Amniotic epithelial cell (primary cell): ENCODE measurements around the gene WNT5A.

Experiments
- DNase-seq: peaks from one replicate; pipeline ENCODE4 v3.0.0-alpha.2; 2010; ENCODE audit warnings: low read depth

WNT5A gene

GRCh38 chr3:55505776-55506175 lies 18.7 kb upstream of the WNT5A start:
- DNase-seq: peak; percentile 54

DNA sequence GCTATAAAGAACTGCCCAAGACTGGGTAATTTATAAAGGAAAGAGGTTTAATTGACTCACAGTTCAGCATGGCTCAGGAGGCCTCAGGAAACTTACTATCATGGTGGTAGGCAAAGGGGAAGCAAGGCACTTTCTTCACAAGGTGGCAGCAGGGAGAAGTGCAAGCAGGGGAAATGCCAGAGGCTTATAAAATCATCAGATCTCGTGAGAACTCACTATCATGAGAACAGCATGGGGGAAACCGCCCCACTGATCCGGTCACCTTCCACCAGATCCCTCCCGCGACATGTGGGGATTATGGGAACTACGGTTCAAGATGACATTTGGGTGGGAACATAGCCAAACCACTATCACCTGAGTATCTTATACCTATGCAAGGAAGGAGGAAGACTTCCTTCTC lies 18.0 kb upstream of the WNT5A start:
- DNase-seq: peak; percentile 78

GRCh38 chr3:55501905-55502304 lies 14.8 kb upstream of the WNT5A start:
- peak; percentile 66 for DNase-seq

GRCh38 chr3:55500555-55501330 lies 13.6 kb upstream of the WNT5A start:
- DNase-seq: peak; percentile 93

DNA sequence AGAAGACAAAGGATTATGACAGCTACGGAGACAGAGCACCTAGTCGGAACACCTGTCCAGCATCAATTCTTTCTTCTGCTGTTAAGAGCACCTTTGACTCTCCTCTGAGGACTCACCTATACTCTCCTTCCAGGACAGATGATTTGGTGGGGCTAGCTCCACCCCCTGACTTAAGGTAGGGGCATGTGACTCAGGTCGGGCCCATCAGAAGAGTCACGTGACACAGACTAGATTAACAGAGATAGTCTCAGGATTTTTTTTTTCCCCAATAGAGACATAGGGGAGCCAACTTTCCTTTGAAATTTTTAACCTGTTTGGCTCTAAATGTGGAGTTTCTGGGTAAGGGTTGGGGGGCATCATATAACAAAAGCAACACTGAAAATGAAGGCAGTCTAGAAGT lies 11.4 kb upstream of the WNT5A start:
- no peak for DNase-seq

DNA sequence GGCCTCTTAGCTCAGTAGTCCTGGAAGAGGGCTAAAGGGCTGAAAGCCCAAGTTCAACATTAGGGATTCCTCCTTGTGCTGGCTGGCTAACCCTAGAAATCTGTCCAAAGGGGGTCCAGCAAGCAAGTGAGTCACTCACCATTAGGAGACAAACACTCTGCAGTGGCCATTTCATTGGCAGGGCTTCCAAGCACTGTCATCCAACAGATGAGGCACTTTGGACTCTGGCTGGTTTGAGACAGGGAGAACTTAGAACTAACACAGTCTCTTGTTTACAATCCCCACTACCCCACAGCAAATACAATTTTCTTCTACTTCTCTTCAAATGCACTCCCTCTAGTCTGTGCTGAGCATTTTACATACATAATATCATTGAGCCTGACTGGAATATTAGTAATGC lies 10.1 kb upstream of the WNT5A start:
- no peak for DNase-seq

- no peak for DNase-seq
These were observed 7.9 kb upstream of the WNT5A start for GRCh38 chr3:55494976-55495375.

GRCh38 chr3:55492976-55493375 lies 5.9 kb upstream of the WNT5A start:
- no peak for DNase-seq

DNA sequence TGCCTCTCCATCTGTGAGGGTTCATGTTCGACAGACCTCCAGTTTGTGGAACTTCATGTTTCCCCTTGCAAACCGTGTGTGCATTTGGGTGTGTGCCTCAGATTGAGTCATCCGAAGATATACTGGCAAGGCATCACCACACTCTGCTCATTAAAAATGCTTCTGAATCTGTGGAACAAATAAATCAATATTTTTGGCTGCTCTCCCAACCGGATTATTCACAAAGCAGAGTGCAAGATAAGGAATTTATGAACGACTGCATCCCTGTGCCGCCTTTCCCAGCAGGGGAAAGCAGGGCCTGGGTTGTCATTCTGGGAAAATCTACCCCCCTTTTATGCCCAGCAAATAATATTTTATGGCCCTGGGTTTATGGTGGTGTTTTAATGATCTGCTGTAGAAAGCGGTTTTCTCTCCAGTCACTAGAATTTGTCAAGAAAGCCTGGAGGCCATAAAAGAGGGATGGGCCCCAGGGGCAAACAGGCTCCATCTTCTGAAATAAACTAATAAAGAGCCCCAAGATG lies 4.2 kb upstream of the WNT5A start:
- DNase-seq: peak; percentile 97

- DNase-seq: peak; percentile 60
These were observed 3.3 kb upstream of the WNT5A start for GRCh38 chr3:55490276-55490913.

- peak; percentile 55 for DNase-seq
These were observed 2.7 kb upstream of the WNT5A start for GRCh38 chr3:55489798-55490132.

DNA sequence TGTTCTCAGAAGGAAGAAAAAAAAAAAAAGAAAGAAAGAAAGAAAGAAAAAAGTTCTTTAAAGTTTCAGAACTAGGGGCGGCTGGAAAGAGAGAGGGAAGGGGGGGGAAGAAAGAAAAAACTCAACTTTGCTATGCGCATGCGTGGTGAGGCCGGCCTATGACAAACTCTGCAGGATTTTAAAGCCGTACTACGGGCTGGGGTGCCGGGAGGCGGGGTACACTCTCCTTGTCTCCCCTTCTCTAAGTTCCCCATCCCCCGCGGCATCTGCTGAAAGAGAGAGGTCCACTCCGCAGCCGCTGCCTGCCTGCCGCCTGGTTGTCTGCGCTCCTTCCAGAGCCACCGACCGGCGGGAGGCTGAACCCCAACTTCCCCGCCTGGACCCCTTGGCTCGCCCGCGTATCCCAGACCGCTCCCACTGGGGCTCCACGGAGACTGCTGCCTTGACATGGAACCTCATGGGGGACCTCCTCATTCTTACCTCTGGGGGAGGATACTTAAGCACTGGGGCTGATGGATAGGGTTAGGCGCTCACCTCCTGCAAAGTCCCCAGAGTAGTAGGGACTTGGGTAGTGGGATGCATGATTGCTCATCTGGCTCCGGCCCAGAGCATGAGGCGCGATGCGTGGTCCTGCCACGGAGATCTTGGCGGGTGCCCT lies 1.4 kb upstream of the WNT5A start:
- peak; percentile 90 for DNase-seq

DNA sequence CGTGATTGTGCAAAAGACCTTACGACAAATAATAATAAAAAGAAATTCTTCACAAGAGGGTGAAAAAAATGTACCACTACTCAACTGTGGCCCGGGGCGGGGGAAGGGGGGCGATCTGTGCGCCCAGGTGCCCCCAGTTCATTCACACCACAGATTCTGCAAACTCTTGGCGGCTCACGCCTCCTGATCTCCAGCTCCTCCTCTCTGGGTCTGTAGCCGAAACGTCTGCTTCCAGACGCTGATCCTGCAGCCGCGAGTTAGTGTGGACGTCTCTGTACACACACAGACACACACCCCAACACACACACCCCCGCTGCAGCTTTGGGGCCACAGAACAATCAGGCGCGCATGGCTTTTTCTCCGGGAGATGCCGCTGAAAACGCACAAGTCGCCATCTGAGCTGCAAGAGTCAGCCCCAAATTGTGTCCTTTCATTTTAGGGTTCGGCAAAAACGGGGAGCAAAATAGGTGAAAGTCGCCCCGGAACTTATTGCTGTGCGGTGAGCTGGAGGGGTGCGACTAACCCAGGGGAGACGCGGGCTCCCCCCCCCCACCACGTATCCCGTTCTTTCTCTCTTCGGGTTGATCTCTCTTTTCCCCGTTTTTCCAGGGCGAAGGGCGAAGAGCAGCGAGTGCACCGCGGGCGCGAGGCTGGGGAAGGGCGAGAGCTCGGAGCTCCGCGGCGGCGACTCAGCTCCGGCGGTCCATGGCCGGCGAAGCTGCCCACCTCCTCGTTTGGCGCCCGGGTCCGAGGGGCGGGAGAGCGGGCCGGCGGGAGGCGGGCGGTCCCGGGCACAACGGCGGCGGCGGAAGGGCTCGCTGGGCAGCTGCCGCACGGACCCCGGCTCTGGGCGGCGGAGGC lies 505 bp upstream of the WNT5A start:
- DNase-seq: peak; percentile 81

- peak; percentile 84 for DNase-seq
These were observed 827 bp downstream of the WNT5A start for GRCh38 chr3:55486101-55486856.

DNA sequence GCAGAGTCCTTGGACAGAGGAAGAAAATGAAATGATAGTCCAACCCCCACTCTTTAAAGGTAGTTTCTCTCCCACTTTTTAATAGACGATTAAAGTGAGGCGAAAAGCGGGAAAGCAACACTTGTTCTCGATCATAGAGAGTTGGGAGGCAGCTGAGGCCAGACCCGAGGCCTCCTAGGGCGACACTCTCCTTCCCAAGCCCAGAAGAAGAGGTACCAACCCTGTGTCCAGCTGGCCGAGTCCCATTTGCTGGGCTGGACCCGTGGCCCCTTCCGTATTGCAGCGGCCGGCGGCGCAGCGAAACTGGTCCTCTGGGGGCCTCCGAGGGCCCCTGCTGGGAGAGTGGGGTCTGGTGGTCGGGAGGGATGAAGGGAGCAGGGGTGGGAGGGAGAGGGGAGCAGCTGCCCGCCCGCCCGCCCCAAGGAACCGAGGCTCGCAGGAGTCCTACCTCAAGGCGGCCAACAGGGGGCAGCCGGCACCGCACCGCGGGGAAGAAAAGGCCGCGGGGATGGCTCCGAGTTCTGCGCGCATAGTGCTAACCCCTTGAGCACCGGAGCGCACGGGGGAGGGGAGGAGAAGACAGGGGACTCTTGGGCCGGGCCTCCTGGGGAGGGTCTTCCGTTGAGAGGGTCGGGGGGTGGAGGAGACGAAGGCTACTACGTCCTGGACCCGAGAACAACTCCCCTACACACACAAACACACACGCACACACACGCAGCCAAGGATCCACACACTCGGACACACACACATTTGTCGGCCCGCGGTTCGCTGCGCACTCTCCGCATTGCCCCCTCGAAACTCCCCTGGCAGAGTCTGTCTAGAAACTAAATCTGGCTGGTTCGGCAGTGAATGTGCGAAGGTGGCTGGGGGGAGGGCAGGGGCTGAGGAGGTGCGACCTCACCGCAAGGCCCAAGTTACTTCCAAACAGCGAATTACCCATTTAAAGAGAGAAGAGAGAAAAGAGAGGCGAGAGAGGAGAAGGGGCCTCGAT lies 2.0 kb downstream of the WNT5A start:
- DNase-seq: peak; percentile 84

DNA sequence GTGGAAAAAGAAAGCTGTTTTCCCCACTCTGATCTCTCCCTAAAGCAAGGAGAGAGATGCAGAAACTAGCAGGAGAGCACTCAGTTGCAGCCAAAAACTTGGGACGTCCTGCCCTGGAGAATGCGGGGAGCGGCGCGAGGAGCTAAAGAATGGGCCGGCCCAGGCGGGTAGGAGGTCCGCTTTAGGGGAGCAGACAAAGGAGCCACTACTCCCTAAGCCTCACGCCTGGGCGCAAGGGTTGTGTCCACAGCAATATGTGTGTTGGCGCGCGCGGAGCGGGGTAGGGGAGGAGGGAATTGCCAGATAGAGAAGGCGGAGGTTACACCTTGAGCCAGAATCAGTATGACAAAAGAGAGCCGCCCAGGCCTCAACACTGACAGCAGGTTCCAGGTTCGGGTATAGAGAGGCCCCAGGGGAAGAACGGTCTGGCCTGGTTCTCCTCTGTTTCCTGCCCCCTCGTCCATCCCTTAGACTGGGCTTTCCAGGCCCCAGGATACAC lies 2.9 kb downstream of the WNT5A start:
- no peak for DNase-seq

DNA sequence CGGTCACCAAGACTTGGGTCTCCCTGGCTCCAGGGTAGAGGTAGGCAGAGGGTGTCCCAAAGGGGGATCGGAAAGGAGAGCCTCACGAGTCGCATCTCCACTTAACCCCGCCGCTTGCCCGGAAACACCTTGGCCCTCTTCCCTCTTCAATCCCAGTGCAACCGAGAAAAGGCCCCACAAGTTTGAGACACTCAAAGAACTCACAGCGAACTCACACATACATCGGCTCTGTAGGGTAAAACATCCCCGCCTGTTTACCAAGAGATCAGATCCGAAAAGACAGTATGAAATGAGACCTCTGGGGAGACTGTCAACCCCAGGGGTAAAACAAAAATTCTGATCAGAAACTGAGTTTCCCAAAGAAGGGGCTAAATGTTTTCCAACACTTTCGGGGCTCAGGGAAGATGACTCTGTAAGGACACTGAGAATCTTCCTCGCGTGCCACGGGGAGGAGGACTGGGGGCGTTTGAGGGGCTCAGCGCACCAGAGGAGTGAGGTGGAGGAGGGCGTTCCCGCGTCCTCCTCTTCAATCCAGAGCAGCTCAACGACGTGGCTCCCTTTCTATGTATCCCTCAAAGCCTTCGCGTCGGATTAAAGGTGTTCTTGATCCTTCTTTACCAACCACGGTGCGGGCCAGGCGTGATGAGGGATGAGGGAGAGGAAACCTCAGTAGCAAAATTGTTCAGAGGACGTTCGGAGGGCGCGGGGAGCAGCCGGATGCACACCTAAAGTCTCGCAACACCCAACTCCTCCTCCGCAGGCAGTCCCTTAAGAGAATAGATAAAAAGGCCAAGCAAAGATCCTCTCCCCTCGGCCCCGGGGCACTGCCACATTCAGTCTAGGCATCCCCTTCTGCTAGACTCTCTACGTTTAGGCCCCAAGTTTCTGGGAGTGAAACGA lies 3.7 kb downstream of the WNT5A start:
- DNase-seq: no peak

DNA sequence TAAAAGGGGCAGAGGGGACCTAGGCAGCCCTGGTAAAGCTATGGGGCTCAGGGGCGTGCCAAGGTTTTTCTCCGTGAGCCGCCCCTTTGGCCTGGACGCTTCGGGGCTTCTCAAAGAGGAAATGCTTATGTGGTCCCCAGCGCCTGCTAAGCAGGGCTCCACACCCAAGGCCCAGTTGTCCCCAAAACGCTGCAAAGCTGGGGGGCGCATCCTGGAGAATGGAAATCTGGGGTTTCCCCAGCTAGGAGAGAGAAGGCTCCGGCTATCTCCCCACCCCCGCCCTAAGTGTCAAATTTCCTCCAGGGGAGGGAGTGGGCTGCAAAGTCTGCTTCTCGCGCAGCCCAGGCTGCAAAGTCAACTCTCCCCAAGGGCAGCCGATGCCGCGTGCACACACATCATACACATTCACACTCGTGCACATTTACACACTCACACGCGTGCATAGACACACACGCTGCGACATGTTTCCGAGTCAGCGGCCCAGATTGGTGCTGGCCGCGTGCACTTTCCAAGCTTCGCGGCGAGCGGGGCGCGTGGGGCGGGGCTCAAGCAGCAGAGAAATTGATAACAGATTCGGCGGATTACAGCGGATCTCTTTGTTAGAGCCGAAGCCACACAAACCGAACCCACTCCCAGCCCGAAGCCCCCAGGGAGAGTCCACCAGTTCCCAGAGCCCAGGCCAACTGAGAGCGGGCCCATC lies 4.5 kb downstream of the WNT5A start:
- DNase-seq: peak; percentile 62
